GM19468 (cell line): Measurements from ENCODE around the gene CFL2.
"Not testable (repeated sequence)": the region's sequence is repeated elsewhere in the genome, so short reads cannot be mapped to it uniquely, and the experiment has no call there.

ENCODE experiments used
- ATAC-seq: cut with Tn5 transposase; IDR thresholded peaks from one replicate; pipeline ENCODE4 v1.9.1; 2021; ENCODE audit warnings: mild to moderate bottlenecking, moderate library complexity, moderate number of reproducible peaks; ENCODE audit not compliant: unreplicated experiment; ENCODE audit errors: extremely low read depth

The CFL2 gene

DNA sequence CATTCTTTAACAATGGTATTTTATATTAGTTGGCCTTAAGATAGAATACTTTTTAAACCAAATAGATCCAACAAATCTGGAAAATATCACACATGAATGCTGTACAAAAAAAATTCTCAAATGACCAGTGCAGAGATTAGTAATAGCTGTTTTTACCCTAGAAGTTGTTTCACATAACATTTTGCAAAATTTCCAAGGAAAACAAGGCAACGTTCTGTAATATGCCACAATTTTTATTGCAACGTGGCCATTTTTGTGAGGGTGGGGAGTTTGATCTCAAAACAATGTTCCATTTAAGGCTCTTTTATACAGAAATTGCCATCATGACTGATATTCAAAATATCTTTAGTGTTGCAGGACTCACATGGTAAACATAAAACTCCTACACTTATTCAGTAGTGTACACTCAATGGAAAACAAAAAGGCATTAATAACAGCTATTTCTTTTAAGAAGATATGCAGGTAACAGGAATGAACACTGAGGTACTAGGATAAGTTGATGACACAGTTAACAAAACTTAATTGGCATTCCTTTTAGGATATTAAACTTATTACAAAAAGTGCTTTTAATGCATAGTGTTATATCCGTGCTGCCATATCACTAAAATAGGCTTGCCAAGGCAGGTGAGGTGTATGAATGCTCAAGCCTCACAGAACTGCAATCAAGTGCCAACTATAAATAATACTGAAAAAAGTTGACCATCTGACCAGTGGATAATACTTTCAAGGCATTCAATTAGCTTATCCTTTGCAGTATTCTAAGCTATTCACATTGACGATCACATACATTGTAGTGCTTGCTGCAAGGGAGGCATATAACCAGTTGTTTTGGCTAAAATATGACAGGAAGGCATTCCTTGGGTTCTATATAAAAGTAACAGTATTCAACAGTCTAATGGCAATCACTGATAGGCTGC, 2.3 kb downstream of the CFL2 start:
- no peak for ATAC-seq

DNA sequence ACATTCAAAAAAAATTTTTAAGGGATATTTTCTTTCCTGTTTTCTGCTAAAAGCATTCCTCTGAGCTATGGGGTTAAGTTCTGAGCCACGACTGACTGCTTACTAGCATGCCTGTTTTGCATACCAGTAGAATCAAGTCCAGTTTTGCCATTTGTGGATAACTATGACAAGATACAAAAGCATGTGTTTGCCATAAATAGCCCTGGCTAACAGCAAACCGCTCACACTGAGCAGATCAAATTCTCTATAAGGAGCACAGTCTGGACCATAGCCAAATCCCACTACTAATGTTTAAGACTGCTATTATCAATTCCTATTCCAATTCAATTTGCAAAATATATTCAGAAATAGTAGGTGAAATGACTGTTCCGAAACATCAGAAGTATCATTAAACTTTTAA, 3.2 kb downstream of the CFL2 start:
- no peak for ATAC-seq

DNA sequence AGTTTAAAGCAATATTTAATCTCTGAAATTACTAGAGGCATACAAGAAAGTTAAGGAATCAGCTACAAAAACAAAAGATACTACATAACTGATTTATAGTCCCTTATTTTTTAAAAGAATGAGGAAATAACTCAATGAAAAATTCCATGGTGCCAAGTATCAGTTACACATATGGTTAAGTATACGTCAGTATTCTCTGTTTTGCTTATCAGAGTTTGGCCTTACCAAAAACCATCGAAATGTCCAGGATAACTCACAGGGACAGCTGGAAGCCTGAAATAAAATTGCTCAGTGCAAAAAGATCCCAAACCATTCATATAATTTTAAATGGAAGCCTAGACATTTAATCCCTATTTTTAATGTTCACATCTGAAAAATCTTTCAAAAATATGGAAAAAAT, 3.6 kb downstream of the CFL2 start:
- no peak for ATAC-seq

DNA sequence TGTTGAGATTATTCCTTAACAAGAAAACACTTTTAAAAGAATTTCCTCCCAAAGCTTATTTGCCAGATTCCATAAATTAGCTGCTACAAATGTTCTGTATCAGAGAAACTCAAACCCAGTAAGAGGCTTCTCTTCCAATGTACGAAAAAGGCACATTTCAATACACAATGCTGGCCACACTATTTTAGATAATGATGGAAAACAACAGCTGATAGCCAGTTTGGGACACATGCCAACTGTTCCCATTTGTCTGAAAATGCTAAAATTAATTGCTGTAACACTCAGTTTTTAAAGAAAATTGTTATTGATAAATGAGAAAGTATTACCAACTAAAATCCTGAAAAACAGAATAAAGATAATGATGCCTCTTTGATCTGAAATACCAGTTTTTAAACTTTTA, 4.4 kb downstream of the CFL2 start:
- no peak for ATAC-seq

DNA sequence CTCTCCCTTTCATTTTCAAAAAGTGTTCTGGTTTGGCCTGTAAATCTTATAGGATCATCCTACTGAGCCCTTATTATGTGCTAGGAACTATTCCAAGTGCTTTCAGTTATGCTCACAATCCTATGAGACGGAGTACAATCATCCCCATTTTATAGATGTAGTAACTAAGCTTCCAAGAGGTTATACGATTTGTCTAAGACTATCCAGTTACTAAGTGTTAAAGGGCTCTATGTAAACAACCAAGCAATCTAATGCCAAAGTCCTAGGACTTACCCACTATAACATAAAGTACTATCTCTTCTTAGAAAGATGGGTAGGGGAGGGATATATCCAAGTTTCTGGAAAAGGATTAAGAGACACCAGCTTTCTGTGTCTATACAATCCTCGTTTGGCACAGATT, 6.7 kb downstream of the CFL2 start:
- ATAC-seq, result no peak

DNA sequence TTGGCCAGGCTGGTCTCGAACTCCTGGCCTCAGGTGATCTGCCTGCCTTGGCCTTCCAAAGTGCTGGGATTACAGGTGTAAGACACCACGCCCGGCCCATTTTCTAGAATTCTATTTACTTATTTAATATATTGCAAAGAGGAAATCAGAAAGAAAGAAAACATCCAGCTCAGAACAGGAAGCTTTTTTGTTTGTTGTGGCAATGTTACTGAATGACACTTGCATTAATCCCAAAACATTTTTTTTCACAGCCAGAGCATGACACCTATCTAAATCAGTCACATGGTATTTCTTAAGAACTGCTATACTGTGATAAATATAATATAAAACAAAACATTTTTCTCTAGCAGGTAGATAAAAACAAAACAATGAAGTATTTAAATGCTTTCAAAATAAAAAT, 12.6 kb downstream of the CFL2 start:
- ATAC-seq, result no peak

DNA sequence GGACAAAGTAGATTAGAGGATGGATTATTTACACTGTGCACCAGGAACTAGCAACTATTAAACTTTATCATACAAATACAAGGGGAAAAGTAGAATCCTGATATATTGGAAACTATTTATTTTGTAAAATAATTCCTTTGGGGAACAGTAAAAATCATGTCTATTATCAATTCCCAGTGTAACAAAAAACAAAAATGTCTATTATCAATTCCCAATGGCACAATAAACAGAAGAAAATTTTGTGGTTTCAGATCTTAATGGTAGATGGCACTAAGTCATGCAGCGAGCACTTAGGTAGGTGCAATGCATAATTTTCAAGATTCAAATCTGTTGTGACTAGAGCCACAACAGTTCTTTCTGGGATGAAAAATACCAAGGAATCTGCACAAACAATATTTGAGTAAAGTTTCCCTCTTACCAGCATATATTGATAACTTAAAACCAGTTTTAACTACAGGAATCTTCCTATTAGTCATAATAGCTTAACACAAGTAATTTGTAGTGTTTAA, 13.7 kb downstream of the CFL2 start:
- no peak for ATAC-seq

DNA sequence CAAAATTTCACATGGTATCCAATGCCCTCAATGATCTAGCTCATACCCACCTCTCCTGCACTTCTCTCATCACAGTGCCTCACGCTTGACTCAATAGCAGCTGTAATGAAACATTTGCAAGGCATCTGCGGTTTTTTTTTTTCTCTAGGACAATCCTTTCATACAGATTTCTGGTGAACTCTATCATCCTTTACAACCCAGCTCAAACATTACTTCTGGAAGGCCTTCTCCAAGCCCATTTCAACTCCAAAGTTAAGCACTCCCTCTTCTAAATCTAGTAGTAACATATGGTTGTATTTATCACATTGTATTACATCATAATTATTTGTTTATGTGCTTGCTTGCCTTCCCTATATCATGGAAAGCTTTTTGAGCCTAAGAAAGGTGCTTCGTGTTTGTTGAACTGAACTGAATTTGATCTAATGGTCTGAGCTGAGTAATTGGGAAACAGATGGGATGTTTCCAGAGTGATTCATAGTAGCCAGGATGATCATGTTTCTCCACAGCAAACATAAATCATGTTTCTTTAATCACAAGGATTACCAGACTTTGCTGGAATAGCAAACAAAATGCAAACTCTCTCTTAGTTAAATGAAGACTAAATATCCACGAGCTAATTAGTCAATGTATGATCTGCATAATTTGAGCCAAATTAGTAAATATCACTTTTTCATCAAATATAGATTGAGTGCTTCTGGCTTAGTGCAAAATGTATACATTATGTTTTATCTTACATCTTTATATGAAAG, 14.3 kb downstream of the CFL2 start:
- no peak for ATAC-seq

DNA sequence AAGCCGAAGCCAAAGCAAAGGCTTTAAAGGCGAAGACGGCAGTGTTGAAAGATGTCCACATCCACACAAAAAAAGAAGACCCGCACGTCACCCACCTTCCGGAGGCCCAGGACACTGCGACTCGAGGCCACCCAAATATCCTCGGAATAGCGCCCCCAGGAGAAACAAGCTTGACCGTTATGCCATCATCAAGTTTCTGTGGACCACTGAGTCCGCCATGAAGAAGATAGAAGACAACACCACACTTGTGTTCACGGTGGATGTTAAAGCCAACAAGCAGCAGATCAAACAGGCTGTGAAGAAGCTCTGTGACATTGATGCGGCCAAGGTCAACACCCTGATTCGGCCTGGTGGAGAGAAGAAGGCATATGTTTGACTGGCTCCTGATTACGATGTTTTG, 20.2 kb downstream of the CFL2 start:
- ATAC-seq, result not testable (repeated sequence)

DNA sequence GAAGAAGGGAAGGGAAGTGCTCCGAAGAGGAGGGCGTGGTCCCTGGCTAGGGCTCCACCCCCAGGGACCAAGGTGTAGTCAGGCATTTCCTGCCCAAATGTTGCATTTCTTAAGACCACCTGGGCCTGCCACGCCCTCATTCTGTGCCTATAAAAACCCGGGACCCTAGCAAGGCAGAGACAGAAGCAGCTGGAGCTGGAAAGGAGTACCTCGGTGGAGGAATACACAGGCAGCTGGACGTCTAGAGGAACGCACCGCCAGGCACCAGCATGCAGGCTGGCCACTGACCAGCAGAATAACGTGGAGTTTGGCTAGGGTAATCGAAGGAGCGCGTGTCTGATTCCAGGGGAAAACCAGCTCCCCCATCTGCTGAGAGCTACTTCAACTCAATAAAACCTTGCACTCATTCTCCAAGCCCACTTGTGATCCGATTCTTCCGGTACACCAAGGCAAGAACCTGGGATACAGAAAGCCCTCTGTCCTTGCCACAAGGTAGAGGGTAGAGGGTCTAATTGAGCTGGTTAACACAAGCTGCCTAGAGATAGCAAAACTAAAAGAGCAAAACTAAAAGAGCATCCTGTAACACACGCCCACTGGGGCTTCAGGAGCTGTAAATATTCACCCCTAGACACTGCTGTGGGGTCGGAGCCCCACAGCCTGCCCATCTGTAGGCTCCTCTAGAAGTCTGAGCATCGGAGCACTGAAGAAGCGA, 21.0 kb downstream of the CFL2 start:
- no peak for ATAC-seq

DNA sequence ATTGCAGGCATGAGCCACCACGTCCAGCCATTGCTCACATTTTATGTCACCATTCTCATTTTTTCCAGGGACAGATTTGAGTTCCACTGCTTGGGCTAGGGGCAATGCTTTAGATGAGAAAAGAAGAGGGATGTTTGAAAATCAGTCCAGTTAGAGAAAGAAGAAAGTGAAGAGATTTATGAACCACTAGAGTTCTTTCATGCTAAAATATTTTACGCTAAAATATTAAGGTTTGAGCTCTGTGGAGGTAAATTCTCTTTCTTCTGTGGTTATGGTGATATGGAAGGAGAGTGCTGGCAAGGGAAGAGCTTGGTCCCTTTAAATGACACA, 21.5 kb downstream of the CFL2 start:
- ATAC-seq, result no peak

DNA sequence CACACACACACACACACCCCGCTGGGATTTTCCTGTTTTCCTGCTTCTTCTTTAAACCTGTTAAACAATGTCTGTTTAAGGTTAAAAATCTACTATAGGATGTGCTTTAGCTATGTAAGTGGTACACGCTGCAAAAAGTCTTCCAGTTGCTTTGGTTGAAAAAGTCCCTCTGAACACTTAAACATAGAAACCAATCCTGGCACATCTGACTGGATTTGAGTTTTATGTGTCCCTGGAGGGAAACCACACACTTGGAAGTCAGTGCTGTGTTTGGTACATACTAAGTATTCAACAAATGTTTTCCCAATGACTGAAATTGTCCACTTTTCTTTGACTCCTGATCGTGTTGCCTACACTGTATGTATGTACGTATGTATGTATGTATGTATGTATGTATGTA, 22.0 kb downstream of the CFL2 start:
- ATAC-seq, result no peak

DNA sequence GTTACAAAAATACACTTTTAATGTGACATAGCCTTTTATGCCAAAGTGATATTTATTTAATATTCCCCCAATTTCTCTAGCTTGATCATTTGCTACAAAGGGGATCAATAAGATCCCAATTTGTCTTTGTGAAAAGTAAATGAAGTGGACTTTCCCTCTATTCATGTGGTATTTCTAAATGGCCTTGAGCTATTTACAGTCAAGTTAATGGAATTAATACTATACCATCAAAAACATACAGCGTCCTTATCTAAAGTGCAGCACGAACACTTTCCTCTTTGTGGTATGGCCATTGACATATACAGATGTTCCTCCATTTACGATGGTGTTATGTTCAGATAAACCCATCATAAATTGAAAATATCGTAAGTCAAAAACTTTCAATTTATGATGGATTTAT, 23.2 kb downstream of the CFL2 start:
- ATAC-seq, result no peak

DNA sequence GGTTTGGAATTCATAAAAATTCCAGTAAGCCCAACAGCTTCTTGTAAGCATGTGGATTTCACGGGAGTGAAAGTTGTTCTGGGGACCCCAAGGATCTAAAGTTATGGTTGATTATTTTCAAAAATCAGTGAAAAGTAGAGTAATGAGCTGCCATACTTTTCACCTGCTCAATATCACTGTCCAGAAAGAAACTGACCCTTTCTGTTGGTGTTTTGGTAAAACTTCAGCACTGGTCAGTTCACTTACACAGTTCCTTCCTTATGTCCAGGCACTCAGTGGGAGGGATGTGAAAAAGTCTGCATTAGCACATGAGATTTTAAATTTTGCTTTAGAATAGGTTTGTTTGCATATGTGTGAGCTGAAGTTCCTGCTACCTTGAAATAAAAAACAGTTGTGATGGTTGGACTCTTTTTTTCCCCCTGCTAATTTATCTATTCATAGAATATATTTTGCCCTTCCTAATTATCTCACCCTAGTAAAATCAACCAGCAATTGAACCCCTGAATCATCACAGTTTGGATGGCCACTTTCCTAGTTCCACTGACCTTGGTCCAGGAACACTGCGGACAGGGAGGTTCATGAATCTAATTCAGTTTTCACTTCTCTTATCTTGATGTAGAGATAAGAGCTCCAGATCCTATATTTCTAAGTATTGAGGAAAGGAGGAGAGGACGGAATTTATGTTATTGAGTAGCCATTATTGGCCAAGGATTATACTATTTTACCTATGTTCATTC, 25.8 kb downstream of the CFL2 start:
- no peak for ATAC-seq

DNA sequence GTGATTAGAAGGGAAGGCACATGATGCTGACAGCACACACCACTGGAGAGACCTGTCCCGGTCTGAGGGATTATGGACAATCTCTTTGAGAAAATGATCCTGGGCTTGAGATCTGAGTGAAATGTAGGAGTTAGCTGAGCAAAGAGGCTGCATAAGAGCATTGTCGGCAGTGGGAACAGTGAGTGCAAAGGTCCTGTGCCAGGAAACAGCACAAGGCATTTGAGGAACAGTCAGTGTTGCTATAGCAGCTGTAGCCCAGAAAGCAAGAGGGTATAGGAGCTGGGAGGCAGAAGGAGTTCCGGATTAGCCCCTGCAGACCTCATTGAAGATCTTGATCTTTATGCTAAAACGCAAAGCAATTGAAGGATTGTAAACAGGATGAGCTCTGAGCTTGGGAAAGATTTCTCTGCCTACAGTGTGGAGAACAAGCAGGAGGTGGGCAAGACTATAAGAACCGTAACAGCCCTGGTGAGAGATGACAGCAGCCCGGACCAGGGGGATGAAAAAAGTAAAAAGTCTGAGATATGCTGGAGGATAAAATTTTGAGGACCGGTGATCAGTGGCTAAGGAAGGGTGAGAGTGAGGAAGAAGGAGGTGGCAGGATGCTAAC, 28.5 kb downstream of the CFL2 start:
- ATAC-seq, result no peak

DNA sequence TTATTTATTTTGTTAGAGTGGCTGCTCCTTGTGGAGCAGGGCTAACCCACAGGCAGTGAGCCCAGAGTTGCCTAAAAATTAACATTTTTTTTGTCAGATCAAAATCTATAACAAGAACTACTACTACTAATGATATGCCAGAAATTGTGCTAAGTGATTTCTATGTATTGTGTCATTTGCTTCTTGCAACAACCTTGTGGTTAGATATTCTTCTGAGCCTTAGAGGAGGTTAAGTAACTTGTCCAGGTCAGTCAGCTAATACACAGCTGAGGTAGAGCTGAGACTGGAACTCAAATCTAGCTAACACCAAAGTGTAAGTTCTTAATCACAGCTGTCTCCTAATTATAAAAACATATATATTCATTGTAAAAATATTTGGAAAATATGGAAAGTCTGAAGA, 29.8 kb downstream of the CFL2 start:
- no peak for ATAC-seq

DNA sequence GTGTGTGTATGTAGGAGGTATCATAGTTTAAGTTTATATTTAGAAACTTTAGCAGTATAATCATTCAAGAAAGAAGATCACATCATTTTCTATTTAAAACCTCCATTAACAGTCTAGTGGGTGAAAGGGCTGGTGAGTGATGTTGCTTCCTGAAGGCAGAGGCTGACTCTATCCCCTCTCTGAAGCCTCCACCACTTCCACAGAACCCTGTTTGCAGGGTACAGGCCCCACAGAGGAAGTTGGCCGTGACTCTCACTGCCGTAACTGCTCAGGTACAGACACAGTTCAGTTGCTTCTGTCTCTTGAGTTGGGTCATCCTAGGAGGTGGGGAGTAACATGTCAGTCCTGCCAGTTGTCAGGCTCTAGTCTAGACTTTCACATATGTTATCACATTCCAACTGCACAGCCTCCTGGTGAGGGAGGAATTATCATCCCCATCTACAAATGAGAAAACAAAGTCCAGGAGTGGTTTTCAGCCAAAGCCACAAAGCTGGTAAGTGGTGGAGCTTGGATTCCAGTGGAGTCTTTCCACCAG, 31.5 kb downstream of the CFL2 start:
- no peak for ATAC-seq

DNA sequence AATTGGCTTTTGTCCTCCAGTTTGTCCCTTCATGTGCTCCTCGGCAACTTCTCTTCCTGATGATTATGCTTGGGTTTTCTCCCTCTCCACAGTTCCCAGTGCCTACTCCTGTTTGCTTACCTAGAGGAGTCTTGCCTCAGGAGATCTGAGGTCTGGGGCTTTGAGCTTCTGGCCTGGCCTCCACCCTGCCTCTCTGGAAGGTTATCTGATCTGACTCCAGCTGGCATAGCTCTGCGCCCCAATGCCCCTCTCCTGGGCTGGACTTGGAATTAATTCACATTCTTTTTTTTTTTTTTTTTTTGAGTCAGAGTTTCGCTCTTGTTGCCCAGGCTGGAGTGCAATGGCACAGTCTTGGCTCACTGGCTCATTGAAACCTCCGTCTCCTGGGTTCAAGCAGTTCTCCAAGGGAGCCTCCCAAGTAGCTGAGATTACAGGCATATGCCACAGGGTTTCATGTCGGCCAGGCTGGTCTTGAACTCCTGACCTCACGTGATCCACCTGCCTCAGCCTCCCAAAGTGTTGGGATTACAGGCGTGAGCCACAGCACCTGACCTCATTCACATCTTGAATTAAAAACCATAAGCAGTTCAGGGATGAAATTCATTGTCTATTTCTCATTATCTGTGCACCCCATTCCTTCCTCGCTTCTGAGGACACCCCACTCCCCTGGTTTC, 33.5 kb downstream of the CFL2 start:
- no peak for ATAC-seq

DNA sequence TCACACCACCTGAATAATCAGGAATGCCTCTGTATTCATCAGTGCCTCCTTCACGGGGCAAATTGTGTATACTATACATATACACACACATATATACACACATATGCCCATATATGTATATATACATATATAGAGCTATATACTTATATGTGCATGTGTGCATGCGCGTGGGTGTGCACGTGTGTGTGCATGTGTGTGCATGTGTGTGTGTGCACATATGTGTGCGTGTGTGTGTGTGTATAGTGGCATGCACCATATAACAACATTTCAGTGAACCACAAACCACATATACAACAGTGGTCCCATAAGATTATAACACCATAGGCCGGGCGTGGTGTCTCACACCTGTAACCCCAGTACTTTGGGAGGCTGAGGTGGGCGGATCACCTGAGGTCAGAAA, 35.7 kb downstream of the CFL2 start:
- ATAC-seq, result no peak
